K562 (cell line): ENCODE measurements around the gene COL23A1. TPM values are rescaled to one million over a fixed set of nuclear protein-coding genes. Genes with fewer than 3 reads are reported as not detected.

Experiments used
- ETV6 ChIP-seq, 3 experiments: fragments of 150-350 bp in 1 of 3; sonication (generic) in 1 of 3; formaldehyde crosslinking in 1 of 3; IDR thresholded peaks; 2 replicates each; pipeline versions ENCODE4 v1.6.1 to v1.8.0; 2014 to 2022; ENCODE audit warnings: borderline replicate concordance in 2 of 3, low read depth in 2 of 3, antibody characterized with exemption in 1 of 3, low read length in 1 of 3, mild to moderate bottlenecking in 1 of 3, missing genetic modification reagents in 1 of 3
- FOXM1 ChIP-seq, 2 experiments: fragments of 450-650 bp in 1 of 2; sonication (generic) in 1 of 2; formaldehyde crosslinking in 1 of 2; IDR thresholded peaks; 2 replicates each; pipeline versions ENCODE4 v1.6.1 to v1.9.0; 2017 to 2022; ENCODE audit warnings: low read depth in 2 of 2, mild to moderate bottlenecking in 2 of 2, missing genetic modification reagents in 1 of 2, moderate library complexity in 1 of 2
- HIVEP1 ChIP-seq: fragments of 250-450 bp; sonication (Bioruptor Pico); IDR thresholded peaks from 2 replicates; pipeline ENCODE4 v1.4.0; 2020; ENCODE audit warnings: mild to moderate bottlenecking
- HOXB6 ChIP-seq: fragments of 250-450 bp; sonication (Bioruptor Pico); IDR thresholded peaks from 2 replicates; pipeline ENCODE4 v1.5.1; 2022; ENCODE audit warnings: mild to moderate bottlenecking, borderline replicate concordance
- MTF1 ChIP-seq: fragments of 250-450 bp; sonication (Bioruptor Pico); IDR thresholded peaks from 2 replicates; pipeline ENCODE4 v1.9.0; 2021; ENCODE audit warnings: moderate library complexity, mild to moderate bottlenecking, inconsistent platforms, borderline replicate concordance
- NFXL1 ChIP-seq: fragments of 450-650 bp; formaldehyde crosslinking; IDR thresholded peaks from 2 replicates; pipeline ENCODE4 v1.4.0; 2021; ENCODE audit warnings: mild to moderate bottlenecking
- RBM39 ChIP-seq: fragments of 200-400 bp; formaldehyde crosslinking; optimal IDR thresholded peaks from 2 replicates; pipeline ENCODE3; 2018; ENCODE audit warnings: low read depth, low read length
- RFX5 ChIP-seq: IDR thresholded peaks from 2 replicates; pipeline ENCODE4 v1.6.1; 2011; ENCODE audit warnings: low read depth, mild to moderate bottlenecking, improper control_type of control experiment, low read length
- SAP30 ChIP-seq: fragments of 200-600 bp; sonication (generic); IDR thresholded peaks from 2 replicates; pipeline ENCODE4 v1.6.1; 2012; ENCODE audit warnings: borderline replicate concordance, low read depth, mild to moderate bottlenecking, moderate library complexity, low read length, control low read depth, inconsistent platforms; ENCODE audit not compliant: insufficient read depth, poor library complexity, severe bottlenecking
- SREBF2 ChIP-seq: sonication (generic); formaldehyde crosslinking; IDR thresholded peaks from 2 replicates; pipeline ENCODE4 v1.4.0; 2020; ENCODE audit warnings: mild to moderate bottlenecking, missing genetic modification reagents
- THRAP3 ChIP-seq: fragments of 450-650 bp; IDR thresholded peaks from 2 replicates; pipeline ENCODE4 v1.6.1; 2016; ENCODE audit warnings: mild to moderate bottlenecking, inconsistent platforms, borderline replicate concordance
- ZNF586 ChIP-seq: fragments of 450-650 bp; formaldehyde crosslinking; conservative IDR thresholded peaks from 2 replicates; pipeline ENCODE4 v1.4.0; 2020; ENCODE audit warnings: mild to moderate bottlenecking, moderate library complexity
- polyA plus RNA-seq, 8 experiments: library from polyadenylated mRNA; depleted of rRNA in 4 of 8; stranded (reverse) in 5 of 8; unstranded in 3 of 8; fragments of >200 nt; fragmentation: Nextera tagmentation in 2 of 8; fragmentation: Illumina TruSeq in 1 of 8; extraction: Ambion mirVana in 2 of 8; extraction: Trizol in 1 of 8; gene quantifications; 2 replicates each; pipeline versions ENCODE4 v1.2.1 to v1.2.3, GENCODE V29; 2011 to 2014; ENCODE audit warnings: inconsistent platforms in 1 of 8, missing spikeins in 1 of 8
- total RNA-seq, 7 experiments: library from RNA; depleted of rRNA in 6 of 7; stranded (reverse); fragments of >200 nt in 6 of 7; fragmentation: Illumina TruSeq in 2 of 7; extraction: Trizol in 2 of 7; gene quantifications; 2 replicates each; pipeline versions ENCODE4 v1.2.1 to v1.2.3, GENCODE V29; 2011 to 2021; ENCODE audit warnings: low replicate concordance in 1 of 7
- TF ChIP-seq, protein P1 (sequence below), 2 experiments: fragments of 200-800 bp in 1 of 2; sonication (Bioruptor generic) in 1 of 2; sonication (generic) in 1 of 2; formaldehyde crosslinking in 1 of 2; IDR thresholded peaks in 1 of 2; conservative IDR thresholded peaks in 1 of 2; 2 replicates each; pipeline versions ENCODE4 v1.5.0 to v1.6.1; 2016 to 2020; ENCODE audit warnings: missing compliant biosample characterization in 1 of 2, missing genetic modification characterization in 1 of 2, missing genetic modification reagents in 1 of 2
- TF ChIP-seq, protein P2 (sequence below): fragments of 250-450 bp; sonication (Bioruptor Pico); IDR thresholded peaks from 2 replicates; pipeline ENCODE4 v1.8.0; 2022; ENCODE audit warnings: moderate library complexity, mild to moderate bottlenecking, inconsistent platforms
- TF ChIP-seq, protein P3 (sequence below): sonication (generic); formaldehyde crosslinking; IDR thresholded peaks from 2 replicates; pipeline ENCODE4 v1.8.0; 2023; ENCODE audit warnings: missing genetic modification reagents, mild to moderate bottlenecking, borderline replicate concordance
- TF ChIP-seq, protein P4 (sequence below): fragments of 250-450 bp; sonication (Bioruptor Pico); IDR thresholded peaks from 2 replicates; pipeline ENCODE4 v1.8.0; 2021; ENCODE audit warnings: moderate library complexity, mild to moderate bottlenecking, inconsistent platforms

COL23A1 gene
- total and polyA plus RNA-seq, 9 of the 15 experiments (the other 6 are each of a cell fraction or from before 2014, with no cell fraction given) = 0.09 TPM; not detected in 8

DNA sequence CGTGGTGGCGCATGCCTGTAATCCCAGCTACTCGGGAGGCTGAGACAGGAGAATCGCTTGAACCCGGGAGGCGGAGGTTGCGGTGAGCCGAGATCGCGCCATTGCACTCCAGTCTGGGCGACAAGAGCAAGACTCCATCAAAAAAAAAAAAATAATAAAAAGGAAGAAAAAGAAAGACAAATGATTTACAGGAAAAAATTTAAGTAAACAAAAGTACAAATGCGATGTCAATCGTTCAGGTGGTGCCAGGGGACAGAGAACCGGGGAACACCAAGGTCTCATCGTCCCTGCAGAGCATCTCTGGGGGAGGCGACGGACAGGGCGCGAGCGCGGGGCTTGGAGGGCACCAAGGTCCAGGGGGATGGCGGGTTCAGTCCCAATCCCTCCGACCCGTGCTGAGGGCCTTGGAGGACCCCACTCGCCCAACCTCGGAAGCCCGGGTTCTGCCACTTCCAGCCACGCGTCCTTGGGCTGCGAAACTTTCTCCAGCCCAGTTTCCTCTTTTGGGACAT is 386.5 kb downstream of the COL23A1 start (continued):
- TF ChIP-seq, protein P1, sequence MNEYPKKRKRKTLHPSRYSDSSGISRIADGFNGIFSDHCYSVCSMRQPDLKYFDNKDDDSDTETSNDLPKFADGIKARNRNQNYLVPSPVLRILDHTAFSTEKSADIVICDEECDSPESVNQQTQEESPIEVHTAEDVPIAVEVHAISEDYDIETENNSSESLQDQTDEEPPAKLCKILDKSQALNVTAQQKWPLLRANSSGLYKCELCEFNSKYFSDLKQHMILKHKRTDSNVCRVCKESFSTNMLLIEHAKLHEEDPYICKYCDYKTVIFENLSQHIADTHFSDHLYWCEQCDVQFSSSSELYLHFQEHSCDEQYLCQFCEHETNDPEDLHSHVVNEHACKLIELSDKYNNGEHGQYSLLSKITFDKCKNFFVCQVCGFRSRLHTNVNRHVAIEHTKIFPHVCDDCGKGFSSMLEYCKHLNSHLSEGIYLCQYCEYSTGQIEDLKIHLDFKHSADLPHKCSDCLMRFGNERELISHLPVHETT (CRISPR knock-in tag; conservative IDR thresholded peaks at IDR 0.05 in 1 of 2, IDR thresholded peaks at IDR 0.05 in 1 of 2) = peak in 1 of 2 experiments; percentile 14; a peak in 1 of 4 replicates
- TF ChIP-seq, protein P2, sequence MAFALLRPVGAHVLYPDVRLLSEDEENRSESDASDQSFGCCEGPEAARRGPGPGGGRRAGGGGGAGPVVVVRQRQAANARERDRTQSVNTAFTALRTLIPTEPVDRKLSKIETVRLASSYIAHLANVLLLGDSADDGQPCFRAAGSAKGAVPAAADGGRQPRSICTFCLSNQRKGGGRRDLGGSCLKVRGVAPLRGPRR (CRISPR knock-in tag) = no peak
- TF ChIP-seq, protein P3, sequence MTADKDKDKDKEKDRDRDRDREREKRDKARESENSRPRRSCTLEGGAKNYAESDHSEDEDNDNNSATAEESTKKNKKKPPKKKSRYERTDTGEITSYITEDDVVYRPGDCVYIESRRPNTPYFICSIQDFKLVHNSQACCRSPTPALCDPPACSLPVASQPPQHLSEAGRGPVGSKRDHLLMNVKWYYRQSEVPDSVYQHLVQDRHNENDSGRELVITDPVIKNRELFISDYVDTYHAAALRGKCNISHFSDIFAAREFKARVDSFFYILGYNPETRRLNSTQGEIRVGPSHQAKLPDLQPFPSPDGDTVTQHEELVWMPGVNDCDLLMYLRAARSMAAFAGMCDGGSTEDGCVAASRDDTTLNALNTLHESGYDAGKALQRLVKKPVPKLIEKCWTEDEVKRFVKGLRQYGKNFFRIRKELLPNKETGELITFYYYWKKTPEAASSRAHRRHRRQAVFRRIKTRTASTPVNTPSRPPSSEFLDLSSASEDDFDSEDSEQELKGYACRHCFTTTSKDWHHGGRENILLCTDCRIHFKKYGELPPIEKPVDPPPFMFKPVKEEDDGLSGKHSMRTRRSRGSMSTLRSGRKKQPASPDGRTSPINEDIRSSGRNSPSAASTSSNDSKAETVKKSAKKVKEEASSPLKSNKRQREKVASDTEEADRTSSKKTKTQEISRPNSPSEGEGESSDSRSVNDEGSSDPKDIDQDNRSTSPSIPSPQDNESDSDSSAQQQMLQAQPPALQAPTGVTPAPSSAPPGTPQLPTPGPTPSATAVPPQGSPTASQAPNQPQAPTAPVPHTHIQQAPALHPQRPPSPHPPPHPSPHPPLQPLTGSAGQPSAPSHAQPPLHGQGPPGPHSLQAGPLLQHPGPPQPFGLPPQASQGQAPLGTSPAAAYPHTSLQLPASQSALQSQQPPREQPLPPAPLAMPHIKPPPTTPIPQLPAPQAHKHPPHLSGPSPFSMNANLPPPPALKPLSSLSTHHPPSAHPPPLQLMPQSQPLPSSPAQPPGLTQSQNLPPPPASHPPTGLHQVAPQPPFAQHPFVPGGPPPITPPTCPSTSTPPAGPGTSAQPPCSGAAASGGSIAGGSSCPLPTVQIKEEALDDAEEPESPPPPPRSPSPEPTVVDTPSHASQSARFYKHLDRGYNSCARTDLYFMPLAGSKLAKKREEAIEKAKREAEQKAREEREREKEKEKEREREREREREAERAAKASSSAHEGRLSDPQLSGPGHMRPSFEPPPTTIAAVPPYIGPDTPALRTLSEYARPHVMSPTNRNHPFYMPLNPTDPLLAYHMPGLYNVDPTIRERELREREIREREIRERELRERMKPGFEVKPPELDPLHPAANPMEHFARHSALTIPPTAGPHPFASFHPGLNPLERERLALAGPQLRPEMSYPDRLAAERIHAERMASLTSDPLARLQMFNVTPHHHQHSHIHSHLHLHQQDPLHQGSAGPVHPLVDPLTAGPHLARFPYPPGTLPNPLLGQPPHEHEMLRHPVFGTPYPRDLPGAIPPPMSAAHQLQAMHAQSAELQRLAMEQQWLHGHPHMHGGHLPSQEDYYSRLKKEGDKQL (CRISPR knock-in tag) = no peak
- no peak for TF ChIP-seq HOXB6 (CRISPR knock-in tag)
- no peak for TF ChIP-seq RFX5
- no peak for TF ChIP-seq SAP30
- no peak for TF ChIP-seq THRAP3
- TF ChIP-seq, protein P4, sequence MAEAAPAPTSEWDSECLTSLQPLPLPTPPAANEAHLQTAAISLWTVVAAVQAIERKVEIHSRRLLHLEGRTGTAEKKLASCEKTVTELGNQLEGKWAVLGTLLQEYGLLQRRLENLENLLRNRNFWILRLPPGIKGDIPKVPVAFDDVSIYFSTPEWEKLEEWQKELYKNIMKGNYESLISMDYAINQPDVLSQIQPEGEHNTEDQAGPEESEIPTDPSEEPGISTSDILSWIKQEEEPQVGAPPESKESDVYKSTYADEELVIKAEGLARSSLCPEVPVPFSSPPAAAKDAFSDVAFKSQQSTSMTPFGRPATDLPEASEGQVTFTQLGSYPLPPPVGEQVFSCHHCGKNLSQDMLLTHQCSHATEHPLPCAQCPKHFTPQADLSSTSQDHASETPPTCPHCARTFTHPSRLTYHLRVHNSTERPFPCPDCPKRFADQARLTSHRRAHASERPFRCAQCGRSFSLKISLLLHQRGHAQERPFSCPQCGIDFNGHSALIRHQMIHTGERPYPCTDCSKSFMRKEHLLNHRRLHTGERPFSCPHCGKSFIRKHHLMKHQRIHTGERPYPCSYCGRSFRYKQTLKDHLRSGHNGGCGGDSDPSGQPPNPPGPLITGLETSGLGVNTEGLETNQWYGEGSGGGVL (CRISPR knock-in tag) = no peak
- TF ChIP-seq FOXM1 (IDR thresholded peaks at IDR 0.05; ENCODE audit: low read depth) = no peak
- TF ChIP-seq FOXM1 (CRISPR knock-in tag; IDR thresholded peaks at IDR 0.05; ENCODE audit: low read depth) = peak; percentile 4; the same call in 1 of the 2 replicates
- TF ChIP-seq MTF1 = no peak
- no peak for TF ChIP-seq SREBF2 (CRISPR knock-in tag)
- no peak for TF ChIP-seq ZNF586 (CRISPR knock-in tag)
- TF ChIP-seq RBM39 = no peak
- no peak for TF ChIP-seq HIVEP1 (CRISPR knock-in tag)
- no peak for TF ChIP-seq NFXL1 (CRISPR knock-in tag)
- TF ChIP-seq ETV6 (IDR thresholded peaks at IDR 0.05; ENCODE audit: borderline replicate concordance in 1 of 2, low read depth in 2 of 2, low read length in 1 of 2) = no peak
- TF ChIP-seq ETV6 (CRISPR knock-in tag; IDR thresholded peaks at IDR 0.05; ENCODE audit: borderline replicate concordance) = no peak
